ENCODE data around the gene KEL.

The KEL gene

GRCh38 chr7:142896741-142897379 lies 65.3 kb downstream of the KEL start:
- DNase-seq: no peak

GRCh38 chr7:142896151-142896550 lies 66.0 kb downstream of the KEL start:
- DNase-seq: no peak

- DNase-seq: no peak
These were observed 67.1 kb downstream of the KEL start for GRCh38 chr7:142894985-142895593.

GRCh38 chr7:142894112-142894984 lies 67.8 kb downstream of the KEL start:
- DNase-seq: no peak

- DNase-seq: no peak
These were observed 69.2 kb downstream of the KEL start for GRCh38 chr7:142892951-142893350.

- DNase-seq: no peak
These were observed 70.6 kb downstream of the KEL start for GRCh38 chr7:142891490-142892082.
